Erythroblast (primary cell): ENCODE measurements around the gene SH3BP2.

Source experiments
- GATA1 ChIP-seq: IDR thresholded peaks from 2 replicates; pipeline ENCODE4 v1.6.1; 2011; ENCODE audit warnings: low read depth, mild to moderate bottlenecking, control low read depth, low read length, moderate library complexity
- POLR2A ChIP-seq: IDR thresholded peaks from 2 replicates; pipeline ENCODE4 v1.6.1; 2011; ENCODE audit warnings: mild to moderate bottlenecking, low read length

DNA sequence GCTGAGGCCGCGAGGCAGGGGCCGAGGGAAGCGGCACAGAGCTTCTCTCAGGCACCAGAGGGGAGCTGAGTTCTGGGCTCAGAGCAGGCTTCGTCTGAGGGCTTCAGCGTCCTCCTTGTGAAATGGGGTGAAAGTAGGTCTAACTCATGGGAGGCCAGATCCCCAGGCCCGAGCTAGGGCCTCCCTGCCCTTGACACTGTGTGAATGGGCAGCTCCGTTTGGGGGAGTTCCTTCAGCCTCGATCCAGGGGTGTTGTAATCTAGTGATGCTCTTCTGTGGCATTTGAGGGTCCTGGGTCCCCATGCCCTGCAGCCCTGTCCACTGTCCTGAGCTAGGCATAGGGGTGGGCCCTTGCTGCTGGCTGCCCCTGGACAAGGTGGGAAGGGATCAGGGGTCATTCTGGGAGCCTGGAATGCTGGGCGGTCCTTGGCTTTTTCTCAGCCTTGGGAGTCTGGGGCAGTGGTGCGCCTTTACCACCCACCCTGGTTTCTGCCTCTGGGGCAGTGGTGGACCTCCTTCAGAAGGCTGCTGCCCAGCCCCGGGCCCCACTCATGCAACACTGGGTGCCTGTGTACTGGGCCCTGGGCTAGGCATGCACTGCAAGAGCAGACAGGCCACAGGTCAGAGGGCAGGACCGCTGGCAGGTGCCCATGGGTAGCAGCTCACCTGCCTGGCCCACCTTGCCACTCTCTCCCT lies 4.1 kb downstream of the SH3BP2 start:
- TF ChIP-seq POLR2A: no peak
- TF ChIP-seq GATA1: no peak
